Stimulated activated CD4-positive, alpha-beta T cell treated with anti-CD3 and anti-CD28 coated beads, Interleukin-15, amount 100 ng/mL, for 1 hour (primary cell): ENCODE measurements around the gene GORAB.

Experiments used
- DNase-seq, 2 donors: peaks; one replicate each; pipeline ENCODE4 v3.0.0-alpha.2; 2020; ENCODE audit warnings: low read depth in 1 of 2, low spot score in 1 of 2

Gene GORAB

GRCh38 chr1:170537798-170538503 lies 6.0 kb downstream of the GORAB start:
- DNase-seq, result no peak

- DNase-seq, result no peak
Measured at GRCh38 chr1:170538687-170539086, 6.7 kb downstream of the GORAB start.

- DNase-seq, result no peak
Measured at GRCh38 chr1:170539154-170539553, 7.2 kb downstream of the GORAB start.

- DNase-seq, result no peak
Measured at GRCh38 chr1:170544624-170545023, 12.7 kb downstream of the GORAB start.

GRCh38 chr1:170545476-170545875 lies 13.5 kb downstream of the GORAB start:
- no peak for DNase-seq

GRCh38 chr1:170547255-170547654 lies 15.3 kb downstream of the GORAB start:
- no peak for DNase-seq

GRCh38 chr1:170548497-170548896 lies 16.5 kb downstream of the GORAB start:
- DNase-seq, result no peak

GRCh38 chr1:170555370-170555769 lies 23.4 kb downstream of the GORAB start:
- no peak for DNase-seq

GRCh38 chr1:170556917-170557316 lies 25.0 kb downstream of the GORAB start:
- DNase-seq, result no peak

GRCh38 chr1:170558731-170559130 lies 26.8 kb downstream of the GORAB start:
- DNase-seq, result no peak

GRCh38 chr1:170559166-170559565 lies 27.2 kb downstream of the GORAB start:
- DNase-seq, result no peak

- DNase-seq, result no peak
Measured at GRCh38 chr1:170560681-170561285, 28.8 kb downstream of the GORAB start.

- no peak for DNase-seq
Measured at GRCh38 chr1:170562646-170563338, 30.8 kb downstream of the GORAB start.

GRCh38 chr1:170567214-170567613 lies 35.2 kb downstream of the GORAB start:
- DNase-seq, result no peak

- no peak for DNase-seq
Measured at GRCh38 chr1:170568197-170568596, 36.2 kb downstream of the GORAB start.

- DNase-seq, result no peak
Measured at GRCh38 chr1:170576980-170577379, 45.0 kb downstream of the GORAB start.

GRCh38 chr1:170578359-170578758 lies 46.4 kb downstream of the GORAB start:
- DNase-seq, result no peak

GRCh38 chr1:170580636-170581440 lies 48.9 kb downstream of the GORAB start:
- no peak for DNase-seq

- DNase-seq, result no peak
Measured at GRCh38 chr1:170583186-170583585, 51.2 kb downstream of the GORAB start.

- no peak for DNase-seq
Measured at GRCh38 chr1:170586321-170587252, 54.6 kb downstream of the GORAB start.

- DNase-seq, result no peak
Measured at GRCh38 chr1:170587253-170587593, 55.3 kb downstream of the GORAB start.
